Measurements from ENCODE around the gene PRPF6. TPM values are rescaled to one million over a fixed set of nuclear protein-coding genes. Genes with fewer than 3 reads are reported as not detected.

The PRPF6 gene
- total and polyA plus RNA-seq, 2 of the 13 experiments (the other 11 are each of a cell fraction or from before 2014, with no cell fraction given): 63.7 to 101 TPM

GRCh38 chr20:64021124-64021975 is 40.4 kb downstream of the PRPF6 start (continued):
- TF ChIP-seq RORA (CRISPR knock-in tag; IDR thresholded peaks at IDR 0.05): no peak
- TF ChIP-seq ZNF224 (CRISPR knock-in tag; IDR thresholded peaks at IDR 0.05): no peak
- TF ChIP-seq ZNF776 (CRISPR knock-in tag; IDR thresholded peaks at IDR 0.05): 0 out of 2 replicates have a peak, but pooled peaks have one; percentile 48
- TF ChIP-seq THYN1 (CRISPR knock-in tag; IDR thresholded peaks at IDR 0.05; ENCODE audit: borderline replicate concordance, low read depth): no peak
- TF ChIP-seq MAX (IDR thresholded peaks at IDR 0.05): no peak
- TF ChIP-seq, protein P1, sequence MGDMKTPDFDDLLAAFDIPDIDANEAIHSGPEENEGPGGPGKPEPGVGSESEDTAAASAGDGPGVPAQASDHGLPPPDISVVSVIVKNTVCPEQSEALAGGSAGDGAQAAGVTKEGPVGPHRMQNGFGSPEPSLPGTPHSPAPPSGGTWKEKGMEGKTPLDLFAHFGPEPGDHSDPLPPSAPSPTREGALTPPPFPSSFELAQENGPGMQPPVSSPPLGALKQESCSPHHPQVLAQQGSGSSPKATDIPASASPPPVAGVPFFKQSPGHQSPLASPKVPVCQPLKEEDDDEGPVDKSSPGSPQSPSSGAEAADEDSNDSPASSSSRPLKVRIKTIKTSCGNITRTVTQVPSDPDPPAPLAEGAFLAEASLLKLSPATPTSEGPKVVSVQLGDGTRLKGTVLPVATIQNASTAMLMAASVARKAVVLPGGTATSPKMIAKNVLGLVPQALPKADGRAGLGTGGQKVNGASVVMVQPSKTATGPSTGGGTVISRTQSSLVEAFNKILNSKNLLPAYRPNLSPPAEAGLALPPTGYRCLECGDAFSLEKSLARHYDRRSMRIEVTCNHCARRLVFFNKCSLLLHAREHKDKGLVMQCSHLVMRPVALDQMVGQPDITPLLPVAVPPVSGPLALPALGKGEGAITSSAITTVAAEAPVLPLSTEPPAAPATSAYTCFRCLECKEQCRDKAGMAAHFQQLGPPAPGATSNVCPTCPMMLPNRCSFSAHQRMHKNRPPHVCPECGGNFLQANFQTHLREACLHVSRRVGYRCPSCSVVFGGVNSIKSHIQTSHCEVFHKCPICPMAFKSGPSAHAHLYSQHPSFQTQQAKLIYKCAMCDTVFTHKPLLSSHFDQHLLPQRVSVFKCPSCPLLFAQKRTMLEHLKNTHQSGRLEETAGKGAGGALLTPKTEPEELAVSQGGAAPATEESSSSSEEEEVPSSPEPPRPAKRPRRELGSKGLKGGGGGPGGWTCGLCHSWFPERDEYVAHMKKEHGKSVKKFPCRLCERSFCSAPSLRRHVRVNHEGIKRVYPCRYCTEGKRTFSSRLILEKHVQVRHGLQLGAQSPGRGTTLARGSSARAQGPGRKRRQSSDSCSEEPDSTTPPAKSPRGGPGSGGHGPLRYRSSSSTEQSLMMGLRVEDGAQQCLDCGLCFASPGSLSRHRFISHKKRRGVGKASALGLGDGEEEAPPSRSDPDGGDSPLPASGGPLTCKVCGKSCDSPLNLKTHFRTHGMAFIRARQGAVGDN (CRISPR knock-in tag; IDR thresholded peaks at IDR 0.05): no peak
- no peak for TF ChIP-seq MATR3 (CRISPR knock-in tag; IDR thresholded peaks at IDR 0.05)
- no peak for TF ChIP-seq POGZ (CRISPR knock-in tag; IDR thresholded peaks at IDR 0.05)
- peak; percentile 24; the same call in 1 of the 2 replicates for TF ChIP-seq MTA1 (CRISPR knock-in tag; IDR thresholded peaks at IDR 0.05; ENCODE audit: borderline replicate concordance)
- TF ChIP-seq ZNF18 (CRISPR knock-in tag; IDR thresholded peaks at IDR 0.05; ENCODE audit: insufficient replicate concordance): no peak
- TF ChIP-seq HOXA7 (CRISPR knock-in tag; IDR thresholded peaks at IDR 0.05): peak; percentile 69; the same call in 1 of the 2 replicates
- TF ChIP-seq, protein P2, sequence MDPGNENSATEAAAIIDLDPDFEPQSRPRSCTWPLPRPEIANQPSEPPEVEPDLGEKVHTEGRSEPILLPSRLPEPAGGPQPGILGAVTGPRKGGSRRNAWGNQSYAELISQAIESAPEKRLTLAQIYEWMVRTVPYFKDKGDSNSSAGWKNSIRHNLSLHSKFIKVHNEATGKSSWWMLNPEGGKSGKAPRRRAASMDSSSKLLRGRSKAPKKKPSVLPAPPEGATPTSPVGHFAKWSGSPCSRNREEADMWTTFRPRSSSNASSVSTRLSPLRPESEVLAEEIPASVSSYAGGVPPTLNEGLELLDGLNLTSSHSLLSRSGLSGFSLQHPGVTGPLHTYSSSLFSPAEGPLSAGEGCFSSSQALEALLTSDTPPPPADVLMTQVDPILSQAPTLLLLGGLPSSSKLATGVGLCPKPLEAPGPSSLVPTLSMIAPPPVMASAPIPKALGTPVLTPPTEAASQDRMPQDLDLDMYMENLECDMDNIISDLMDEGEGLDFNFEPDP (CRISPR knock-in tag; conservative IDR thresholded peaks at IDR 0.05): 0 out of 2 replicates have a peak, but pooled peaks have one; percentile 5
- no peak for TF ChIP-seq ZSCAN20 (CRISPR knock-in tag; IDR thresholded peaks at IDR 0.05; ENCODE audit: borderline replicate concordance)
- TF ChIP-seq HOMEZ (CRISPR knock-in tag; IDR thresholded peaks at IDR 0.05; ENCODE audit: low read depth): no peak
- no peak for TF ChIP-seq SIN3A (IDR thresholded peaks at IDR 0.05; ENCODE audit: borderline replicate concordance, low read depth, low read length)
- no peak for TF ChIP-seq ZSCAN30 (CRISPR knock-in tag; IDR thresholded peaks at IDR 0.05)
- TF ChIP-seq, protein P3, sequence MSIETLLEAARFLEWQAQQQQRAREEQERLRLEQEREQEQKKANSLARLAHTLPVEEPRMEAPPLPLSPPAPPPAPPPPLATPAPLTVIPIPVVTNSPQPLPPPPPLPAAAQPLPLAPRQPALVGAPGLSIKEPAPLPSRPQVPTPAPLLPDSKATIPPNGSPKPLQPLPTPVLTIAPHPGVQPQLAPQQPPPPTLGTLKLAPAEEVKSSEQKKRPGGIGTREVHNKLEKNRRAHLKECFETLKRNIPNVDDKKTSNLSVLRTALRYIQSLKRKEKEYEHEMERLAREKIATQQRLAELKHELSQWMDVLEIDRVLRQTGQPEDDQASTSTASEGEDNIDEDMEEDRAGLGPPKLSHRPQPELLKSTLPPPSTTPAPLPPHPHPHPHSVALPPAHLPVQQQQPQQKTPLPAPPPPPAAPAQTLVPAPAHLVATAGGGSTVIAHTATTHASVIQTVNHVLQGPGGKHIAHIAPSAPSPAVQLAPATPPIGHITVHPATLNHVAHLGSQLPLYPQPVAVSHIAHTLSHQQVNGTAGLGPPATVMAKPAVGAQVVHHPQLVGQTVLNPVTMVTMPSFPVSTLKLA (IDR thresholded peaks at IDR 0.05): no peak

All from HepG2 (cell line).